Type B pancreatic cell (in vitro differentiated cells): ENCODE data around the gene ADSL. TPM values are rescaled to one million over a fixed set of nuclear protein-coding genes. Genes with fewer than 3 reads are reported as not detected.

Experiments
- DNase-seq: peaks from one replicate; pipeline ENCODE4 v3.0.0; 2021; ENCODE audit warnings: mixed read lengths; ENCODE audit not compliant: unreplicated experiment; ENCODE audit errors: extremely low spot score
- H3K27ac Mint-ChIP-seq: 2 replicates; pipeline ENCODE4 v1.8.0; 2021; ENCODE audit warnings: mild to moderate bottlenecking, mixed read lengths
- H3K27me3 Mint-ChIP-seq: 2 replicates; pipeline ENCODE4 v1.8.0; 2021; ENCODE audit warnings: mixed read lengths
- H3K36me3 Mint-ChIP-seq: 2 replicates; pipeline ENCODE4 v1.8.0; 2021; ENCODE audit warnings: mixed read lengths
- H3K4me1 Mint-ChIP-seq: one replicate; pipeline ENCODE4 v1.8.0; 2021; ENCODE audit warnings: mixed read lengths; ENCODE audit not compliant: unreplicated experiment
- H3K4me3 Mint-ChIP-seq: 2 replicates; pipeline ENCODE4 v1.8.0; 2021; ENCODE audit warnings: mild to moderate bottlenecking, mixed read lengths
- H3K9me3 Mint-ChIP-seq: 2 replicates; pipeline ENCODE4 v1.8.0; 2021; ENCODE audit warnings: mixed read lengths
- total RNA-seq: library from RNA; stranded (reverse); gene quantifications from 2 replicates; pipeline ENCODE4 v1.2.1, GENCODE V29; 2021; ENCODE audit warnings: low replicate concordance
- TF ChIP-seq, protein P1 (sequence below): fragments of 200-600 bp; sonication (generic); conservative IDR thresholded peaks from 2 replicates; pipeline ENCODE4 v1.5.0; 2021; ENCODE audit warnings: antibody characterized with exemption, mild to moderate bottlenecking

The ADSL gene
- total RNA-seq, 1 donor from 2014 or later, result 82.8 TPM

DNA sequence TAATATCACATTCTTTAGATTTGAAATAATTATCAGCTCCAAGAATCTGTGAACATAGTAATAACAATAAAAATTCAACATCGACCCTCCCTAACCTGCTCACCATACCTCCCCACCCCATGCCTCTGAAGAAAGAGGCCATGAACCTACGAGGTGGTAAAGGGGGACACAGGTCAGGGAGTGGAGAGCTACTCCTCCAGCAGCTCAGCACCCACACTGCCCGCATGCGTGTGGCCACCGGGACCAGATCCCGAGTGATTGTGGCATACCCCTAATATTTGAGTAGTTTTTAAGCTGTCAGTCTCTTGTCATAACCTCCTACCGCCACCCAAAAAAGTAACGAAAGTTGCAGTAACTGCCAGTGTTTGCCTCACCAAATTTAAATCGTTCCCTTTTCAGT is 16.8 kb upstream of the ADSL start:
- H3K4me3 Mint-ChIP-seq, result no peak overlapping the region
- H3K9me3 Mint-ChIP-seq, result no peaks in the 10 kb centered on the region
- peaks cover 40% of the 10 kb centered on the region for H3K4me1 Mint-ChIP-seq
- H3K27ac Mint-ChIP-seq, result no peak overlapping the region
- no peaks in the 10 kb centered on the region for H3K27me3 Mint-ChIP-seq
- TF ChIP-seq, protein P1, sequence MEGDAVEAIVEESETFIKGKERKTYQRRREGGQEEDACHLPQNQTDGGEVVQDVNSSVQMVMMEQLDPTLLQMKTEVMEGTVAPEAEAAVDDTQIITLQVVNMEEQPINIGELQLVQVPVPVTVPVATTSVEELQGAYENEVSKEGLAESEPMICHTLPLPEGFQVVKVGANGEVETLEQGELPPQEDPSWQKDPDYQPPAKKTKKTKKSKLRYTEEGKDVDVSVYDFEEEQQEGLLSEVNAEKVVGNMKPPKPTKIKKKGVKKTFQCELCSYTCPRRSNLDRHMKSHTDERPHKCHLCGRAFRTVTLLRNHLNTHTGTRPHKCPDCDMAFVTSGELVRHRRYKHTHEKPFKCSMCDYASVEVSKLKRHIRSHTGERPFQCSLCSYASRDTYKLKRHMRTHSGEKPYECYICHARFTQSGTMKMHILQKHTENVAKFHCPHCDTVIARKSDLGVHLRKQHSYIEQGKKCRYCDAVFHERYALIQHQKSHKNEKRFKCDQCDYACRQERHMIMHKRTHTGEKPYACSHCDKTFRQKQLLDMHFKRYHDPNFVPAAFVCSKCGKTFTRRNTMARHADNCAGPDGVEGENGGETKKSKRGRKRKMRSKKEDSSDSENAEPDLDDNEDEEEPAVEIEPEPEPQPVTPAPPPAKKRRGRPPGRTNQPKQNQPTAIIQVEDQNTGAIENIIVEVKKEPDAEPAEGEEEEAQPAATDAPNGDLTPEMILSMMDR, result no peak
- DNase-seq, result no peak
- H3K36me3 Mint-ChIP-seq, result peaks cover 4% of the 10 kb centered on the region

DNA sequence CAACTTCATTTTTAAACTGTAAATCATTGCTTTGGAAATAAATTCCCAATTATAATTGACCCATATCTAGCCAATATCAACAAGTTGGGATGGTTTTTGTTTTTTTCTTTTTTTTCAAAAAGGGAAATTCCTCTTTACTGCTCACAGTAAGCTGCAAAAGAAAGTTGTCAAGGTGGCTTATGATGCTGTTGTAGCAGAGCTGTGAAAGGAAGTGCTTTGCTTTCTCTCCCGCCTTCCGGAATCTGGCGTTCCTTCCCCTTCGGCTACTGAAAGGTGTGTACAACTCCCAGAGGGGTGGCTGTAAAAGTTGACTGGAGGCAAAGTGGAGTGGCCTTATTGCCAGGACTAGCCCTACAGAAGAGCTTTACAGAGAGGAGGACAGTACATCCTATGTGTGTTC is 16.2 kb upstream of the ADSL start:
- TF ChIP-seq, protein P1, result no peak
- H3K9me3 Mint-ChIP-seq, result no peaks in the 10 kb centered on the region
- peaks cover 4% of the 10 kb centered on the region for H3K36me3 Mint-ChIP-seq
- no peak overlapping the region for H3K27ac Mint-ChIP-seq
- no peak overlapping the region for H3K4me3 Mint-ChIP-seq
- peaks cover 46% of the 10 kb centered on the region for H3K4me1 Mint-ChIP-seq
- no peaks in the 10 kb centered on the region for H3K27me3 Mint-ChIP-seq
- no peak for DNase-seq

DNA sequence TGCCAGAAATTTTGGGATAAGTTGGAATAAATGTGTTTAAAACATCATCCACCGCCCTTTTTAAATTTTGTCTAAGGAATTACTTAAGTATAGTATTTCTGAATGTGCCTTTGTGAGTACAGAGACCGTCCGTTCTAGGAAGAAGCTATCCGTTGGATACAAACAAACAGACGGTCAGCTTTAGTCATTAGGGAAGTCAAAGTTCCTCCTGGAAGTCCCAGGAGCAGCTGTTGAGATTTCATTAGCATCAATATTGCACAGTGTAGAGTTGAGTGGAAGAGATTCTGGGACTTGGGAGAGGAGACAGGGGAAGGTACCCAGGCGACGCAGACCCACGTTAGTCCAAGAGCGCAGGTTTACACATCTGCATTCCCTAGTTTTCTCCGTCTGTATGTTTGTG is 15.7 kb upstream of the ADSL start:
- DNase-seq, result no peak
- peaks cover 4% of the 10 kb centered on the region for H3K36me3 Mint-ChIP-seq
- H3K27me3 Mint-ChIP-seq, result no peaks in the 10 kb centered on the region
- no peak overlapping the region for H3K4me3 Mint-ChIP-seq
- TF ChIP-seq, protein P1, result no peak
- no peaks in the 10 kb centered on the region for H3K9me3 Mint-ChIP-seq
- H3K4me1 Mint-ChIP-seq, result peaks cover 46% of the 10 kb centered on the region
- H3K27ac Mint-ChIP-seq, result no peak overlapping the region

DNA sequence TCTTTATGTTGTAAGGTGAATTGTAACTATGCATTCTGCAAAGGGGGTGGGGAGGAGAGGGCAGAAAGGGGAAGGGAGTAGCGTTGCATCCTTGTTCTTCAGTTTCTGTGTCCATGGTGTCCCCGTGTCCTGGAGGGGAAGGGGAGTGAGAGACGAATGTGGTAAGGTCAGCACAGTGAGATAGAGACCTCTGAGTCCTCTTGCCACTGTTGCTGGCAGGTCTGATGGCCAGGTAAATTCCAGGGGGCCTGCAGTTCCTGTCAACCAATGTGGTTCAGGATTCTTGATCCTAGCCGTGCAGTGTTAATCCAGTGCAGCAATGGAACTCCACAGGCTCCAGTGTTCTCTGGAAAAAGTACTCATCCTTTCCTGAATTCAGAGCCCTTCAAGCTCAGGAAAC is 14.6 kb upstream of the ADSL start:
- TF ChIP-seq, protein P1, result no peak
- peaks cover 4% of the 10 kb centered on the region for H3K36me3 Mint-ChIP-seq
- H3K4me1 Mint-ChIP-seq, result peaks cover 42% of the 10 kb centered on the region
- DNase-seq, result no peak
- no peaks in the 10 kb centered on the region for H3K27me3 Mint-ChIP-seq
- H3K27ac Mint-ChIP-seq, result no peak overlapping the region
- H3K4me3 Mint-ChIP-seq, result no peak overlapping the region
- no peaks in the 10 kb centered on the region for H3K9me3 Mint-ChIP-seq

DNA sequence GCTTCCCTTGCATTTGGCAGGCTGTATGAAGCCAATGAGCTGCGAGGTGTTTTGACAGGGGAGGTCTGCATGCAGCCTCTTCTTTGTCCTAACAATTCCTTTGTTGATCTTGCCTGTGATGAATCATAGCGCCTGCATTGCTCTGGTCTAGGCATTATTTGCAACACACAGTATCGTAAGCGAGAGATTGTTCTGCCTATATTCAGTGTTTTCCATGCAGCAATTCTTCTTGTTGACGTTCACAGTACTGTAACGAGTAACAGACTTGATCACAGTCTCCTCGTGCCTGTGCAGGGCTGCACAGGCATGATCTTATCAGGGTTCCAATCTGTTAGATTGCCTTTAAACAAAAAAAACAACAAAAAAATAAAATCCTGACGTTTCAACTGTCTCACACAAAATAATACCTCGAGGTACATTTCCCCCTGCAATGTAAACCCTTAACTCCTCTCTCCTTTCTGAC is 13.9 kb upstream of the ADSL start:
- peaks cover 4% of the 10 kb centered on the region for H3K36me3 Mint-ChIP-seq
- H3K4me1 Mint-ChIP-seq, result peaks cover 35% of the 10 kb centered on the region
- peak overlapping the region; percentile 34 for H3K27ac Mint-ChIP-seq
- TF ChIP-seq, protein P1, result no peak
- no peak for DNase-seq
- no peaks in the 10 kb centered on the region for H3K9me3 Mint-ChIP-seq
- H3K27me3 Mint-ChIP-seq, result no peaks in the 10 kb centered on the region
- H3K4me3 Mint-ChIP-seq, result peak overlapping the region; percentile 47

DNA sequence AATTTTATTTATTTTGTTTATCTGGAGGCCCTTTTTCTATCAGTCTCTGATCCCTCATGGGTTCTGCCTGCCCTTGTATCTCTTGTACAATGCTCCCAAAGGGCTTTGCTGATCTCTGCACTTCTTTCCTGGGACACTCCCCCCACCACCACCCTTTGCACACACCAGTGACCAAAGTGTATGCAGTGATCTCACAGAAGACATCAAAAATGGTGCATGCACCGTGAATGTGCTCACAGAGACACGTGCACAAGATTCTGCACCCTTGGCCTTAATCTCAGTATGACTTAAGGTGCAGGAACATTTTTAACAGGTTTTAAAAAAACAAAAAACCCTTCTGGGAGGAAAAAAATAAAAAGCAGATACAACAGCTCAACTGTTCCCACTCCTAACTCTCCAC is 12.2 kb upstream of the ADSL start:
- DNase-seq, result no peak
- no peak overlapping the region for H3K27ac Mint-ChIP-seq
- TF ChIP-seq, protein P1, result no peak
- no peak overlapping the region for H3K4me3 Mint-ChIP-seq
- peaks cover 33% of the 10 kb centered on the region for H3K4me1 Mint-ChIP-seq
- H3K36me3 Mint-ChIP-seq, result no peaks in the 10 kb centered on the region
- H3K27me3 Mint-ChIP-seq, result no peaks in the 10 kb centered on the region
- H3K9me3 Mint-ChIP-seq, result no peaks in the 10 kb centered on the region
